Vagina (tissue), 2 donors: ENCODE measurements around the gene TAB3. TPM values are rescaled to one million over a fixed set of nuclear protein-coding genes. Genes with fewer than 3 reads are reported as not detected.
"Not testable (repeated sequence)": the region's sequence is repeated elsewhere in the genome, so short reads cannot be mapped to it uniquely, and the experiment has no call there.

Source experiments
- DNase-seq, 2 donors: peaks; one replicate each; pipeline ENCODE4 v3.0.0-alpha.2; 2017; ENCODE audit errors: extremely low spot score in 2 of 2
- H3K27ac ChIP-seq: fragments of 200-600 bp; sonication (generic); one replicate; pipeline ENCODE4 v1.5.1; 2019
- H3K27me3 ChIP-seq: fragments of 200-600 bp; sonication (generic); one replicate; pipeline ENCODE4 v1.5.1; 2019
- H3K36me3 ChIP-seq, 2 donors: fragments of 200-600 bp; sonication (generic); one replicate each; pipeline ENCODE4 v1.5.1; 2017 to 2019
- H3K4me1 ChIP-seq: fragments of 200-600 bp; sonication (generic); one replicate; pipeline ENCODE4 v1.5.1; 2019
- H3K4me3 ChIP-seq, 2 donors: fragments of 200-600 bp; sonication (generic); 1 replicate in 1 of 2; 2 replicates in 1 of 2; pipeline ENCODE4 v1.5.1; 2016 to 2019
- H3K9me3 ChIP-seq: fragments of 200-600 bp; sonication (generic); one replicate; pipeline ENCODE4 v1.5.1; 2019
- CTCF ChIP-seq, 3 experiments: fragments of 450-650 bp in 2 of 3; fragments of 200-600 bp in 1 of 3; sonication (generic) in 1 of 3; IDR thresholded peaks; one replicate each; pipeline ENCODE4 v1.5.1; 2017 to 2019; ENCODE audit warnings: antibody characterized with exemption in 3 of 3, mild to moderate bottlenecking in 2 of 3, moderate library complexity in 2 of 3
- POLR2A ChIP-seq, 2 donors: fragments of 450-650 bp; IDR thresholded peaks; one replicate each; pipeline ENCODE4 v1.6.1; 2017; ENCODE audit warnings: antibody characterized with exemption in 2 of 2, mild to moderate bottlenecking in 2 of 2, moderate library complexity in 2 of 2
- POLR2AphosphoS5 ChIP-seq, 2 donors: sonication (generic); formaldehyde crosslinking; IDR thresholded peaks; one replicate each; pipeline ENCODE4 v1.9.0; 2017; ENCODE audit warnings: antibody characterized with exemption in 2 of 2, mild to moderate bottlenecking in 2 of 2, low read depth in 1 of 2; ENCODE audit not compliant: insufficient read depth in 1 of 2
- intact Hi-C: fragments of 100-400 bp; cut with DNase I; formaldehyde crosslinking; loops from one replicate; pipeline ENCODE4 v1.15.1; 2023
- total RNA-seq: library from RNA; depleted of rRNA; stranded (reverse); fragments of >200 nt; gene quantifications from one replicate; pipeline ENCODE4 v1.2.3, GENCODE V29; 2016

The TAB3 gene
- total RNA-seq, 1 donor from 2014 or later: 18.4 TPM

- intact Hi-C loops: no loop called here
- Histone ChIP-seq H3K27ac (no peak overlapping the region), H3K9me3 (no peaks in the 10 kb centered on the region), H3K36me3 (no peaks in the 10 kb centered on the region), H3K4me1 (no peaks in the 10 kb centered on the region), H3K4me3 (no peak overlapping the region), H3K27me3 (no peaks in the 10 kb centered on the region)
- TF ChIP-seq POLR2A (IDR thresholded peaks at IDR 0.05): no peak
- TF ChIP-seq POLR2AphosphoS5 (IDR thresholded peaks at IDR 0.05; ENCODE audit: insufficient read depth in 1 of 2, low read depth in 1 of 2): no peak
- no peak for TF ChIP-seq CTCF (IDR thresholded peaks at IDR 0.05)
- no peak for DNase-seq
These were observed 84.6 kb downstream of the TAB3 start for GRCh38 chrX:30804462-30804861.

GRCh38 chrX:30800901-30801300 is 88.2 kb downstream of the TAB3 start:
- H3K27me3 ChIP-seq: no peaks in the 10 kb centered on the region
- intact Hi-C loops: no loop called here
- no peak overlapping the region for H3K4me3 ChIP-seq
- no peak for TF ChIP-seq CTCF (IDR thresholded peaks at IDR 0.05)
- no peak for TF ChIP-seq POLR2A (IDR thresholded peaks at IDR 0.05)
- TF ChIP-seq POLR2AphosphoS5 (IDR thresholded peaks at IDR 0.05; ENCODE audit: insufficient read depth in 1 of 2, low read depth in 1 of 2): no peak
- H3K4me1 ChIP-seq: no peaks in the 10 kb centered on the region
- no peak for DNase-seq
- H3K36me3 ChIP-seq: no peaks in the 10 kb centered on the region
- no peaks in the 10 kb centered on the region for H3K9me3 ChIP-seq
- H3K27ac ChIP-seq: no peak overlapping the region

GRCh38 chrX:30799327-30799726 is 89.7 kb downstream of the TAB3 start:
- TF ChIP-seq POLR2A (IDR thresholded peaks at IDR 0.05) (no peak), CTCF (IDR thresholded peaks at IDR 0.05) (no peak), POLR2AphosphoS5 (IDR thresholded peaks at IDR 0.05; ENCODE audit: insufficient read depth in 1 of 2, low read depth in 1 of 2) (no peak)
- Histone ChIP-seq H3K4me3 (no peak overlapping the region), H3K27ac (no peak overlapping the region), H3K9me3 (no peaks in the 10 kb centered on the region), H3K27me3 (no peaks in the 10 kb centered on the region), H3K4me1 (no peaks in the 10 kb centered on the region), H3K36me3 (no peaks in the 10 kb centered on the region)
- intact Hi-C loops: no loop called here
- no peak for DNase-seq

GRCh38 chrX:30798810-30799209 is 90.2 kb downstream of the TAB3 start:
- Histone ChIP-seq H3K36me3 (no peaks in the 10 kb centered on the region), H3K9me3 (no peaks in the 10 kb centered on the region), H3K27ac (no peak overlapping the region), H3K4me1 (no peaks in the 10 kb centered on the region), H3K4me3 (no peak overlapping the region), H3K27me3 (no peaks in the 10 kb centered on the region)
- peak in 1 of 2 donors; percentile 85 for DNase-seq
- TF ChIP-seq POLR2AphosphoS5 (IDR thresholded peaks at IDR 0.05; ENCODE audit: insufficient read depth in 1 of 2, low read depth in 1 of 2): no peak
- no peak for TF ChIP-seq CTCF (IDR thresholded peaks at IDR 0.05)
- TF ChIP-seq POLR2A (IDR thresholded peaks at IDR 0.05): no peak
- intact Hi-C loops: no loop called here

- intact Hi-C loops, H3K4me3 ChIP-seq, DNase-seq, H3K9me3 ChIP-seq, H3K4me1 ChIP-seq, H3K27me3 ChIP-seq, H3K27ac ChIP-seq, H3K36me3 ChIP-seq: not testable (repeated sequence)
These were observed 91.8 kb downstream of the TAB3 start for GRCh38 chrX:30797301-30797700.
